Ishikawa (cell line): ENCODE data around the gene SEL1L3.

Experiments used
- CEBPB ChIP-seq: IDR thresholded peaks from 2 replicates; pipeline ENCODE4 v1.6.1; 2012
- CREB1 ChIP-seq: IDR thresholded peaks from 2 replicates; pipeline ENCODE4 v1.6.1; 2012; ENCODE audit warnings: low read depth
- EGR1 ChIP-seq: IDR thresholded peaks from 2 replicates; pipeline ENCODE4 v1.6.1; 2012
- EP300 ChIP-seq: IDR thresholded peaks from 2 replicates; pipeline ENCODE4 v1.6.1; 2012; ENCODE audit warnings: borderline replicate concordance
- FOXM1 ChIP-seq: IDR thresholded peaks from 2 replicates; pipeline ENCODE4 v1.6.1; 2012; ENCODE audit warnings: low read depth, borderline replicate concordance
- MAX ChIP-seq: IDR thresholded peaks from 2 replicates; pipeline ENCODE4 v1.6.1; 2012
- NFIC ChIP-seq: IDR thresholded peaks from 2 replicates; pipeline ENCODE4 v1.6.1; 2012
- RAD21 ChIP-seq: IDR thresholded peaks from 2 replicates; pipeline ENCODE4 v1.6.1; 2012; ENCODE audit warnings: low read depth
- REST ChIP-seq: IDR thresholded peaks from 2 replicates; pipeline ENCODE4 v1.6.1; 2012; ENCODE audit warnings: low read depth, mild to moderate bottlenecking
- TAF1 ChIP-seq: IDR thresholded peaks from 2 replicates; pipeline ENCODE4 v1.6.1; 2012; ENCODE audit warnings: low read depth, mild to moderate bottlenecking
- TCF12 ChIP-seq: IDR thresholded peaks from 2 replicates; pipeline ENCODE4 v1.6.1; 2012; ENCODE audit warnings: low read depth
- TEAD4 ChIP-seq: IDR thresholded peaks from 2 replicates; pipeline ENCODE4 v1.6.1; 2012
- USF1 ChIP-seq: IDR thresholded peaks from 2 replicates; pipeline ENCODE4 v1.6.1; 2012
- YY1 ChIP-seq: IDR thresholded peaks from 2 replicates; pipeline ENCODE4 v1.6.1; 2012; ENCODE audit warnings: low read depth
- ZBTB7A ChIP-seq: IDR thresholded peaks from 2 replicates; pipeline ENCODE4 v1.6.1; 2012; ENCODE audit warnings: low read depth

The SEL1L3 gene

GRCh38 chr4:25873632-25874129, 10.9 kb upstream of the SEL1L3 start:
- no peak for TF ChIP-seq USF1
- no peak for TF ChIP-seq EP300
- TF ChIP-seq MAX: no peak
- TF ChIP-seq CREB1: no peak
- TF ChIP-seq EGR1: no peak
- no peak for TF ChIP-seq NFIC
- TF ChIP-seq TAF1: no peak
- TF ChIP-seq REST: no peak
- no peak for TF ChIP-seq ZBTB7A

- TF ChIP-seq RAD21 (no peak), USF1 (no peak), TCF12 (no peak), CEBPB (no peak), MAX (no peak), REST (no peak), CREB1 (no peak), ZBTB7A (no peak), EGR1 (no peak), TEAD4 (no peak), FOXM1 (no peak), NFIC (no peak), EP300 (no peak), YY1 (no peak), TAF1 (no peak)
These were observed 10.3 kb upstream of the SEL1L3 start for GRCh38 chr4:25872851-25873631.

- TF ChIP-seq REST (no peak), MAX (no peak), CEBPB (no peak), ZBTB7A (no peak), NFIC (no peak), RAD21 (no peak), YY1 (no peak), USF1 (no peak), TAF1 (no peak), TEAD4 (no peak), FOXM1 (no peak), CREB1 (no peak), EP300 (no peak), EGR1 (no peak), TCF12 (no peak)
These were observed 7.3 kb upstream of the SEL1L3 start for GRCh38 chr4:25870081-25870480.

- no peak for TF ChIP-seq YY1
- no peak for TF ChIP-seq TAF1
- no peak for TF ChIP-seq ZBTB7A
- TF ChIP-seq RAD21: no peak
- no peak for TF ChIP-seq TEAD4
- no peak for TF ChIP-seq EGR1
- TF ChIP-seq FOXM1: no peak
- no peak for TF ChIP-seq REST
- no peak for TF ChIP-seq NFIC
- TF ChIP-seq MAX: no peak
These were observed 5.0 kb upstream of the SEL1L3 start for GRCh38 chr4:25867781-25868294.
